ENCODE results near the gene PTPN3. TPM values are rescaled to one million over a fixed set of nuclear protein-coding genes. Genes with fewer than 3 reads are reported as not detected.

Gene PTPN3
- total RNA-seq, 1 experiment from 2014 or later: 10.4 TPM

DNA sequence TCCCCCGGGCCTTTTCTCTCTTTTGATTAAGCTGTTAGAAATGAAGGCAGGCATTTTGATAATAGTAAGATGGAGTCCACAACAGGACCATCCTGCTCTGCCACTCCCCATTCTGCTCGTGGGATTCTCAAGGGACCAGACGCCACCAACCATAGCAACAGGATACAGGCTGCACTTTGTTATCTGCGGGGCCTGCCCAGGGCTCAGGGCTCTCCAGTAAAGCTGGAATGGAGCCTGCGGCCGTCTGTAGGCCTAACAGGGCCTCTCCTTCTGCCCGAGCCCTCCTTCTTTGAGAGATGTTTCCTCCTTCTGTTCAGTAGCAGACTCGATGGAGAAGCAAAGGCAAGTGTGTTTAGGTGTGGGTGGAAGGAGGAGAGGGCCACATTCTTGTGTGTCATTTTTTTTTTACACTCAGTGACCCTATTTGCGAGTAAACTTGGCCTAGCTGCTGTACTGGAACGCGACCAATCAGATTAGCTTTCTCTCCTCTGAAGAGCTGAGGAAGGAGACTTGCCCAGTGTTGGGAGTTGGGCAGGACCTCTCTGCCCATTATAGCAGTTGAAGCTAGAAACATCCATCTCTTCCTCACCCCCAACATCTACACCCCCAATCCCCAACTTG lies 168.4 kb downstream of the PTPN3 start:
- TF ChIP-seq SIN3A (IDR thresholded peaks at IDR 0.05; ENCODE audit: borderline replicate concordance, insufficient read depth, low read depth, low read length): no peak
- no peak for TF ChIP-seq CTCF (IDR thresholded peaks at IDR 0.05)
- no peak for TF ChIP-seq TCF7L2 (IDR thresholded peaks at IDR 0.05; ENCODE audit: low read depth, low read length)
- TF ChIP-seq POLR2AphosphoS5 (IDR thresholded peaks at IDR 0.05; ENCODE audit: low read depth, low read length): no peak
- no peak for TF ChIP-seq REST (IDR thresholded peaks at IDR 0.05; ENCODE audit: insufficient read depth in 1 of 2, low read depth in 2 of 2, low read length in 1 of 2)
- ChIA-PET POLR2A (no interaction called here), CTCF (interaction anchor here (0.6 kb wide), 2 partner anchors 123 to 140 kb away, joined by 5 to 8 read pairs; no protein-coding TSS in a partner anchor)
- Histone ChIP-seq H3K9me3 (ENCODE audit: control insufficient read depth, insufficient read depth, low read depth, low read length) (no peaks in the 10 kb centered on the region), H3K27ac (ENCODE audit: low read length) (no peak overlapping the region), H3K36me3 (ENCODE audit: control insufficient read depth, insufficient read depth, low read length) (no peaks in the 10 kb centered on the region), H3K4me1 (ENCODE audit: control insufficient read depth, insufficient read depth, low read length) (no peaks in the 10 kb centered on the region), H3K4me3 (ENCODE audit: low read depth in 2 of 2, low read length in 2 of 2) (no peak overlapping the region), H3K27me3 (ENCODE audit: control insufficient read depth, insufficient read depth, low read length) (no peaks in the 10 kb centered on the region)
- in situ Hi-C loops (cut with HindIII; ENCODE audit: low pct_unique_long_range_greater_than_20kb, low sequenced_read_pairs) (no loop called here), intact Hi-C loops (cut with micrococcal nuclease; ENCODE audit: unreplicated experiment) (no loop called here)
- DNase-seq (ENCODE audit: low read depth, low spot score): no peak
- peak; percentile 45; the same call in 1 of the 2 replicates for ATAC-seq
- no TSS peak for BruUV-seq (replicated peaks)

DNA sequence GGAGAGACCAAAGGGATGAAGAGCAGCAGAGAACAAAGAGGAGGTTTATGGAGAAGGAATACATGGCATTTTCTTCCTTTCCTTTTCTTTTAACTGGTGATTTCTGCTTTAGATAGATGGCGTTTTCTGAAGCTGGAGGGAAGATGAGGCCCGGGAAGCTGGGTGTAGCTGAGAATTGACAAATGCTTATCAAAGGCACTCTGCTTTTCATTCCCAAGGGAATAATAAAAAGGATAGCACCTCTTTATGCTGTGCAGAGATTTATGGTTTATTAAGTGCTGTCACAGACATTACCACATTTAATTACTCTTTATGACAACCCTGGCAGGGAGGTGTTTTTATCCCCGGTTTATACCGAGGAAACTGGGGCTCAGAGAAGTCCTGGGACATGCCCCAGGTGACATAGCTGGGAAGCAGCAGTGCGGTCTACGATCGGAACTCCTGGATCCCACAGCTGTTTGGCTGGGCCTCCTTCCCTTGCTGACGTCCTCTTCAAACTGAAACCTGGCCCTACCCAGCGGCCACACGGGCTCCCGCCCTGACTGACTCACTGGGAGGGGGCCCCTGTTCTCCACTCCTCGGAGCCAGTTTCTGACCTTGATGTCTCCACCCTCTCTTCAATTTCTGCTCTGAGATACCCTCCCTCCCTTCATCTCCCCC lies 169.0 kb downstream of the PTPN3 start:
- ATAC-seq (peak; percentile 78), DNase-seq (ENCODE audit: low read depth, low spot score) (no peak)
- Histone ChIP-seq H3K36me3 (ENCODE audit: control insufficient read depth, insufficient read depth, low read length) (no peaks in the 10 kb centered on the region), H3K27me3 (ENCODE audit: control insufficient read depth, insufficient read depth, low read length) (no peaks in the 10 kb centered on the region), H3K9me3 (ENCODE audit: control insufficient read depth, insufficient read depth, low read depth, low read length) (no peaks in the 10 kb centered on the region), H3K4me1 (ENCODE audit: control insufficient read depth, insufficient read depth, low read length) (no peaks in the 10 kb centered on the region), H3K27ac (ENCODE audit: low read length) (no peak overlapping the region), H3K4me3 (ENCODE audit: low read depth in 2 of 2, low read length in 2 of 2) (no peak overlapping the region)
- in situ Hi-C loops (cut with HindIII; ENCODE audit: low pct_unique_long_range_greater_than_20kb, low sequenced_read_pairs) (no loop called here), intact Hi-C loops (cut with micrococcal nuclease; ENCODE audit: unreplicated experiment) (no loop called here)
- TF ChIP-seq SIN3A (IDR thresholded peaks at IDR 0.05; ENCODE audit: borderline replicate concordance, insufficient read depth, low read depth, low read length): no peak
- no peak for TF ChIP-seq CTCF (IDR thresholded peaks at IDR 0.05)
- TF ChIP-seq TCF7L2 (IDR thresholded peaks at IDR 0.05; ENCODE audit: low read depth, low read length): no peak
- no peak for TF ChIP-seq POLR2AphosphoS5 (IDR thresholded peaks at IDR 0.05; ENCODE audit: low read depth, low read length)
- TF ChIP-seq REST (IDR thresholded peaks at IDR 0.05; ENCODE audit: insufficient read depth in 1 of 2, low read depth in 2 of 2, low read length in 1 of 2): no peak
- ChIA-PET CTCF (interaction anchor here (0.6 kb wide), 2 partner anchors 122 to 141 kb away, joined by 5 to 8 read pairs; no protein-coding TSS in a partner anchor), POLR2A (interaction anchor here (0.7 kb wide), 1 partner anchor 16 kb away, joined by 14 read pairs; no protein-coding TSS in a partner anchor)
- no TSS peak for BruUV-seq (replicated peaks)
